ENCODE results near the gene MFAP1.

Gene MFAP1

GRCh38 chr15:43769584-43770228 lies 54.8 kb downstream of the MFAP1 start:
- DNase-seq (ENCODE audit: extremely low spot score) = peak; percentile 53
- peak; percentile 87 for TF ChIP-seq CTCF (IDR thresholded peaks at IDR 0.05; ENCODE audit: control extremely low read depth, extremely low read depth, low read depth, missing control alignments)
- ChIA-PET POLR2A (interaction anchor here (2.5 kb wide), 1 partner anchor 25 kb away, joined by 7 read pairs; no protein-coding TSS in a partner anchor), CTCF (interaction anchor here (0.6 to 3.2 kb wide), 12 partner anchors 9 to 124 kb away, joined by 3 to 17 read pairs (median 6); partner anchors contain the start of genes HYPK and SERINC4)

- ChIA-PET CTCF (interaction anchor here (1.9 to 3.8 kb wide), 2 partner anchors 9 to 10 kb away, joined by 5 to 22 read pairs; no protein-coding TSS in a partner anchor), POLR2A (interaction anchor here (0.6 kb wide), 1 partner anchor 38 kb away, joined by 3 read pairs; no protein-coding TSS in a partner anchor)
- TF ChIP-seq CTCF (IDR thresholded peaks at IDR 0.05; ENCODE audit: control extremely low read depth, extremely low read depth, low read depth, missing control alignments) = no peak
- DNase-seq (ENCODE audit: extremely low spot score) = no peak
These were observed 60.6 kb downstream of the MFAP1 start for GRCh38 chr15:43763819-43764446.

GRCh38 chr15:43762824-43763223 lies 61.7 kb downstream of the MFAP1 start:
- no peak for DNase-seq (ENCODE audit: extremely low spot score)
- CTCF ChIA-PET = interaction anchor here (1.9 kb wide), 1 partner anchor 14 kb away, joined by 5 read pairs; the partner anchor contains the start of gene ELL3
- POLR2A ChIA-PET = no interaction called here
- no peak for TF ChIP-seq CTCF (IDR thresholded peaks at IDR 0.05; ENCODE audit: control extremely low read depth, extremely low read depth, low read depth, missing control alignments)
